Thyroid gland (tissue), 4 donors: Measurements from ENCODE around the gene INCENP. TPM values are rescaled to one million over a fixed set of nuclear protein-coding genes. Genes with fewer than 3 reads are reported as not detected.

ENCODE experiments used
- DNase-seq, 2 donors: peaks; one replicate each; pipeline ENCODE4 v3.0.0-alpha.2; 2019
- H3K27ac ChIP-seq, 3 donors: fragments of 200-600 bp; sonication (generic); 1 replicate in 2 of 3; 2 replicates in 1 of 3; pipeline ENCODE4 v1.5.1; 2016 to 2019; ENCODE audit warnings: mild to moderate bottlenecking in 1 of 3, moderate library complexity in 1 of 3
- H3K27me3 ChIP-seq: fragments of 200-600 bp; sonication (generic); one replicate; pipeline ENCODE4 v1.5.1; 2019
- H3K36me3 ChIP-seq, 2 donors: fragments of 200-600 bp; sonication (generic); one replicate each; pipeline ENCODE4 v1.5.1; 2016 to 2019
- H3K4me1 ChIP-seq, 2 donors: fragments of 200-600 bp; sonication (generic); one replicate each; pipeline ENCODE4 v1.5.1; 2017 to 2019
- H3K4me3 ChIP-seq, 3 donors: fragments of 200-600 bp; sonication (generic); replicated peaks in 1 of 3; 1 replicate in 2 of 3; 2 replicates in 1 of 3; pipeline ENCODE4 v1.5.1; 2016; ENCODE audit warnings: mild to moderate bottlenecking in 1 of 3
- H3K9me3 ChIP-seq: fragments of 200-600 bp; sonication (generic); one replicate; pipeline ENCODE4 v1.5.1; 2017
- POLR2A ChIP-seq, 2 donors: fragments of 450-650 bp; IDR thresholded peaks; one replicate each; pipeline ENCODE4 v1.6.1; 2017; ENCODE audit warnings: antibody characterized with exemption in 2 of 2, mild to moderate bottlenecking in 2 of 2, moderate library complexity in 1 of 2
- WGBS, 2 donors: methylation state at CpG; one replicate each; pipeline ENCODE4 v1.1.5; 2017; 5-methylcytosine and 5-hydroxymethylcytosine counted together
- intact Hi-C: fragments of 100-400 bp; cut with DNase I; formaldehyde crosslinking; loops from one replicate; pipeline ENCODE4 v1.15.1; 2023
- total RNA-seq, 4 donors: library from RNA; depleted of rRNA; stranded (reverse); fragments of >200 nt; gene quantifications; one replicate each; pipeline ENCODE4 v1.2.3, GENCODE V29; 2016
- TF ChIP-seq, protein P1 (sequence below), 6 experiments: fragments of 200-600 bp in 3 of 6; fragments of 450-650 bp in 3 of 6; sonication (generic) in 3 of 6; IDR thresholded peaks; one replicate each; pipeline ENCODE4 v1.5.1; 2016 to 2019; ENCODE audit warnings: antibody characterized with exemption in 6 of 6, mild to moderate bottlenecking in 2 of 6, inconsistent platforms in 1 of 6, moderate library complexity in 1 of 6

Gene INCENP
- total RNA-seq, 4 donors from 2014 or later = 16.9 to 99.4 (median 42.4) TPM

- H3K27ac ChIP-seq = no peak overlapping the region
- H3K36me3 ChIP-seq = no peaks in the 10 kb centered on the region
- H3K4me1 ChIP-seq = peaks cover 0 to 21% of the 10 kb centered on the region in 2 donors
- WGBS, 2 donors = 27 to 86% methylated on average over 2 of the region's 2 CpGs
- DNase-seq = no peak
- intact Hi-C loops = no loop called here
- TF ChIP-seq, protein P1, sequence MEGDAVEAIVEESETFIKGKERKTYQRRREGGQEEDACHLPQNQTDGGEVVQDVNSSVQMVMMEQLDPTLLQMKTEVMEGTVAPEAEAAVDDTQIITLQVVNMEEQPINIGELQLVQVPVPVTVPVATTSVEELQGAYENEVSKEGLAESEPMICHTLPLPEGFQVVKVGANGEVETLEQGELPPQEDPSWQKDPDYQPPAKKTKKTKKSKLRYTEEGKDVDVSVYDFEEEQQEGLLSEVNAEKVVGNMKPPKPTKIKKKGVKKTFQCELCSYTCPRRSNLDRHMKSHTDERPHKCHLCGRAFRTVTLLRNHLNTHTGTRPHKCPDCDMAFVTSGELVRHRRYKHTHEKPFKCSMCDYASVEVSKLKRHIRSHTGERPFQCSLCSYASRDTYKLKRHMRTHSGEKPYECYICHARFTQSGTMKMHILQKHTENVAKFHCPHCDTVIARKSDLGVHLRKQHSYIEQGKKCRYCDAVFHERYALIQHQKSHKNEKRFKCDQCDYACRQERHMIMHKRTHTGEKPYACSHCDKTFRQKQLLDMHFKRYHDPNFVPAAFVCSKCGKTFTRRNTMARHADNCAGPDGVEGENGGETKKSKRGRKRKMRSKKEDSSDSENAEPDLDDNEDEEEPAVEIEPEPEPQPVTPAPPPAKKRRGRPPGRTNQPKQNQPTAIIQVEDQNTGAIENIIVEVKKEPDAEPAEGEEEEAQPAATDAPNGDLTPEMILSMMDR (IDR thresholded peaks at IDR 0.05) = no peak
- TF ChIP-seq POLR2A (IDR thresholded peaks at IDR 0.05) = no peak
- no peak overlapping the region for H3K4me3 ChIP-seq
- H3K9me3 ChIP-seq = no peaks in the 10 kb centered on the region
- no peaks in the 10 kb centered on the region for H3K27me3 ChIP-seq
Observed at GRCh38 chr11:62116451-62116850, 7.4 kb upstream of the INCENP start.

GRCh38 chr11:62119569-62119968, 4.2 kb upstream of the INCENP start:
- peaks cover 6 to 15% of the 10 kb centered on the region in 2 donors for H3K4me1 ChIP-seq
- no peaks in the 10 kb centered on the region for H3K27me3 ChIP-seq
- no peaks in the 10 kb centered on the region for H3K9me3 ChIP-seq
- no peaks in the 10 kb centered on the region for H3K36me3 ChIP-seq
- DNase-seq = no peak
- no peak overlapping the region for H3K4me3 ChIP-seq
- no peak for TF ChIP-seq POLR2A (IDR thresholded peaks at IDR 0.05)
- TF ChIP-seq, protein P1 (IDR thresholded peaks at IDR 0.05) = no peak
- 59 to 78% methylated on average over 3 of the region's 3 CpGs for WGBS, 2 donors
- intact Hi-C loops = no loop called here
- H3K27ac ChIP-seq = peak overlapping the region; percentile 56 to 89 (median 83)

- Histone ChIP-seq H3K27me3 (no peaks in the 10 kb centered on the region), H3K4me3 (no peak overlapping the region), H3K9me3 (no peaks in the 10 kb centered on the region), H3K4me1 (peaks cover 10 to 19% of the 10 kb centered on the region in 2 donors), H3K27ac (peak overlapping the region; percentile 83 to 94 (median 89)), H3K36me3 (no peaks in the 10 kb centered on the region)
- DNase-seq = peak; percentile 93 to 96
- TF ChIP-seq, protein P1 (IDR thresholded peaks at IDR 0.05) = no peak
- TF ChIP-seq POLR2A (IDR thresholded peaks at IDR 0.05) = no peak
- intact Hi-C loops = no loop called here
- 25 to 35% methylated on average over 4 of the region's 4 CpGs for WGBS, 2 donors
Observed at GRCh38 chr11:62120001-62120400, 3.8 kb upstream of the INCENP start.

DNA sequence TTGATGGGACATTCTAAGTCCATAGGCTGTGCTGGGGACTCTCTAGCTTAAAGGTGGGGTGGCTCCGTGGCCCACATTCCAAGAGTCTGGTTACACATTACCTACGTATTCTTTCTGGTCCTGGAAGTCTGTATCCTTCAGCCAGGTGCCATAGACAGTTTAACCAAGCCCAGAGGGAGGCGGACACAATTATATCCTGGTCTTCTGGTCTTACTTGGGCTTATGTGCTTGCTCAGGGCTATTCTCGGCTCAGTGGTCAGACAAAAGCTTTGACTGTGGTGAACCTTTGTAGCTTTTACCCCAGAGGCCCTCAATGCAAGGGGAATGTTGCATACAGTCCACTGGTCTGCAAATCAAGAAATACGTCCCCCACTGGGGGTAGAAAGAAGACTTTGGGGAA, 3.4 kb upstream of the INCENP start:
- Histone ChIP-seq H3K4me3 (no peak overlapping the region), H3K27ac (peak overlapping the region; percentile 83 to 94 (median 89)), H3K4me1 (peaks cover 14 to 23% of the 10 kb centered on the region in 2 donors), H3K9me3 (no peaks in the 10 kb centered on the region), H3K36me3 (no peaks in the 10 kb centered on the region), H3K27me3 (no peaks in the 10 kb centered on the region)
- TF ChIP-seq POLR2A (IDR thresholded peaks at IDR 0.05) = no peak
- TF ChIP-seq, protein P1 (IDR thresholded peaks at IDR 0.05) = no peak
- WGBS, 2 donors = 32 to 39% methylated on average over 5 of the region's 5 CpGs
- intact Hi-C loops = no loop called here
- DNase-seq = peak; percentile 65 to 73

DNA sequence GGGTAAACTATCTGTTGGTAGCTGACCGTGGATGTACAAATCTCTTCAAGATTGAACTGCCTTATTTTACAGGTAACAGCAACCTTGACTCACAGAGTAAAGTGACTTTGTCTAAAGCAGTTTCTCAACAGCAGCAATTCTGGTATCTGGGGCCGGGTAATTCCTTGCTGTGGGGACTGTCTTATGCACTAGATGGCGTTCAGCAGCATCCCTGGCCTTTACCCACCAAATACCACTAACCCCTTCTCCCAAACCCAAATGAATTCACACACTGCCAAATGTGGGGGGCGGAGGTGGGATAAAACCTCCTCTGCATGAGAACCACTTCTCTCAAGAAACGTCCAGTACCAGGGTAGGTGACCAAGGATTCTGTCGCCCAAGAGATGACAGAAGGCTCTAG, 1.7 kb upstream of the INCENP start:
- Histone ChIP-seq H3K4me3 (no peak overlapping the region), H3K27me3 (no peaks in the 10 kb centered on the region), H3K9me3 (no peaks in the 10 kb centered on the region), H3K27ac (peak overlapping the region in 2 of 3 donors; percentile 21 to 94), H3K4me1 (peaks cover 14 to 25% of the 10 kb centered on the region in 2 donors), H3K36me3 (no peaks in the 10 kb centered on the region)
- no peak for TF ChIP-seq POLR2A (IDR thresholded peaks at IDR 0.05)
- TF ChIP-seq, protein P1 (IDR thresholded peaks at IDR 0.05) = peak in 2 of 6 experiments; percentile 34 to 37
- DNase-seq = peak; percentile 21 to 33
- intact Hi-C loops = no loop called here
- 49 to 53% methylated on average over 6 of the region's 6 CpGs for WGBS, 2 donors
